Measurements from ENCODE around the gene SPDYA.

Gene SPDYA

DNA sequence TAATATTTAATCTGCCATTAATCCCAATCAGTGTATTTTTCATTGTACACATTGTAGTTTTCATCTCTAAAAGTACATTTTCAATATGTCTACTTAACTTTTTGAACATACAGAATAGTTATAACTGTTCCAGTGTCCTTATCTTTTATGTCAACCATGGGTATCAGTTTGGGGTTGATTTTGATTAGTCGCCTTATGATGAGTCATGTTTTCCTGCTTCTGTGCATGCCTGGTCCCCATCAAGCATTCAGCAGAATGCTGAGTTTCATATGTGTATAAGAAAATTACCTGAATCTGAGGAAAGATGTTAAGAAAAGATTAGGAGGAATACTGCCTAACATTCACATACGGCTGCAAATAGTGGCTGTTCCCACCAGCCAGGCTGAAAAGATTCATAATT lies 17.7 kb downstream of the SPDYA start:
- no peak for DNase-seq

DNA sequence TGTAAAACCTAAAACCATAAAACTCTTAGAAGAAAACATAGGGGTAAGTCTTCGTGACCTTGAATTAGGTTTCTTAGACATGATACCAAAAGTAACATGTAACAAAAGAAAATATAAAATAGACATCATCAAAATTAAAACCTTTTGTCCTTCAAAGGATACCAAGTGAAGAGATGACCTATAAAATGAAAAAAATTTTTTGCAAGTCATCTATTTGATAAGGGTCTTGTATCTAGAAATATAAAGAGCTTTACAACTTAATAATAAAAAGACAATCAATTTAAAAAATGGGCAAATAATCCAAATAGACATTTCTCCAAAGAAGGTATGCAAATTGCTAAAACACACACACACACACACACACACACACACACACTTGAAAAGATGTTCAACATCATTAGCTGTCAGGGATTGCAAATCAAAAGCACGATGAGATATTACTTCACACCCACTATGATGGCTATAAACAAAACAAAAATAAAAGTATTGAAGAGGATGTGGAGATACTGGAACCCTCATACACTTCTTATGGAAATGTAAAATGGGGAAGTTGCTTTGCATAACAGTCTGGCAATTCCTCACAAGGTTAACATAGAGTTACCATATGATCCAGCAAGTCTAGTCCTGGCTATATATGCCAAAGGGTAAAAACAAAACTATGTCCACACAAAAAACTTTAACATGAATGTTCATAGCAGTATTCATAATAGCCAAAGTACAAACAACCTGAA lies 23.3 kb downstream of the SPDYA start:
- no peak for DNase-seq

- DNase-seq: no peak
Measured at GRCh38 chr2:28835781-28836180, 25.1 kb downstream of the SPDYA start.

DNA sequence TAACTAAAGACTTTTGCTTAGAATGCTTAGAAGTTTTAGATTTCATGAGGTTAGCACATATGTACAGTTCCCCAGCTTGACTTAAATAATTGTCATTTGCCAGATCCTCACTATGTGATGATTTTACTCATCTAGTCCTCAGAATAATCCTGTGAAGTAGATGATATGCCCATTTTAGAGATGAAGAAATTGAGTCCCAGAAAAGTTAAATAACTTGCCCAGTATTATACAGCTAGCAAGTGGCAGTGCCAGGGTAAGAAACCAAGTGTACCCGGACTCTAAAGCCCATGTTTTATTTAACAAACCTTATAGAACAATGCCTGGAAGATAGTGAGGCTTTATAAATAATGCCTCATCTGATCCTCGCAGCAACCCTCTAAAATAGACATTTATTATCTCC lies 28.3 kb downstream of the SPDYA start:
- no peak for DNase-seq

GRCh38 chr2:28842042-28842441 lies 31.4 kb downstream of the SPDYA start:
- no peak for DNase-seq

DNA sequence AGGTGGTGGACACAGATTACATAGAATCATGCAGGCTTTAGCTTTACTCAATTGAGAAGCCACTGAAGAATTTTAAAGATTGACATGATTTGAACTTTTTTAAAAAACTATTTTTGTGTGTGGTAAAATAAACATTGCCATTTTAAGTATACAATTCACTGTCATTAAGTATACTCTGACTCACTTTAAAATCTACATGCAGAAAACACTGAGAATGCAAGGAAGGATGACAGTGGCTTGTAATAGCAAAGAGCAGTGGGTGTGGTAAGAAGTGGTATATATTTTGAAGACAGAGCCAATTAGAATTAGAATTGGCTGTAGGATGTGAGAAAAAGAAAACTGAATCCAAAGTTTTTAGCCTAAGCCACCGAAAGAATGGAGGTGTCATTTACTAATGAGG lies 44.6 kb downstream of the SPDYA start:
- DNase-seq: no peak

- no peak for DNase-seq
Measured at GRCh38 chr2:28855977-28856376, 45.3 kb downstream of the SPDYA start.

DNA sequence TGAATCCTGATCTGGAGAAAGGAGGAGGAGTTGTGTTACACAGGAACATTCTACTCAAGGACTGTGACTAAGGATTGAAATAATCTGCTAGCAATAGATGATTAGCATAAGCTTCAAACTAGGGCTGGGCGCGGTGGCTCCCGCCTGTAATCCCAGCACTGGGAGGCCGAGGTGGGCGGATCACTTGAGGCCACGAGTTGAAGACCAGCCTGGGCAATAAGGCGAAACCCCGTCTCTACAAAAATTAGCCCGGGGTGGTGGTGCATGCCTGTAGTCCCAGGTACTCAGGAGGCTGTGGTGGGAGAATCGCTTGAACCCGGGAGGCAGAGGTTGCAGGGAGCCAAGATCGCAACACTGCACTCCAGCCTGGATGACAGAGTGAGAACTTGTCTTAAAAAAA lies 58.0 kb downstream of the SPDYA start:
- DNase-seq: no peak

- DNase-seq: peak; percentile 42
Measured at GRCh38 chr2:28869494-28870145, 59.0 kb downstream of the SPDYA start.

- peak; percentile 85 for DNase-seq
Measured at GRCh38 chr2:28870146-28870891, 59.7 kb downstream of the SPDYA start, which contains the start of gene TRMT61B. Gene TRMT61B, minus strand, starts transcription at chr2:28870309. Its CDS starts 32 bp downstream, at chr2:28870277.

DNA sequence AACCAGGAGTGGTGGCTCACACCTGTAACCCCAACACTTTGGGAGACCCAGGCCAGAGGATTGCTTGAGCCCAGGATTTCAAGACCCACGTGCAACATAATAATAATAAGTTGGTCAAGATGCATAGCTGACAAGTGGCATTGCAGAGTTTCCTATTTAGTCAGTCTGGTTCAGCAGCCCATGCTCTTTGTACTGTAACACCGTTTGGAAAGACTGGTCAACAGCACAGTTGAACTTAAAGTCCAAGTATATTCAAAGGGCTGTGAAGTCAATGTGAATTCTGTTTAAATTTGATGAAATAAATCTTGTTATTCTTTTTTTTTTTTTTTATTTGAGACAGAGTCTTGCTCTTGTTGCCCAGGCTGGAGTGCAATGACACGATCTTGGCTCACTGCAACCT lies 61.0 kb downstream of the SPDYA start:
- no peak for DNase-seq

DNA sequence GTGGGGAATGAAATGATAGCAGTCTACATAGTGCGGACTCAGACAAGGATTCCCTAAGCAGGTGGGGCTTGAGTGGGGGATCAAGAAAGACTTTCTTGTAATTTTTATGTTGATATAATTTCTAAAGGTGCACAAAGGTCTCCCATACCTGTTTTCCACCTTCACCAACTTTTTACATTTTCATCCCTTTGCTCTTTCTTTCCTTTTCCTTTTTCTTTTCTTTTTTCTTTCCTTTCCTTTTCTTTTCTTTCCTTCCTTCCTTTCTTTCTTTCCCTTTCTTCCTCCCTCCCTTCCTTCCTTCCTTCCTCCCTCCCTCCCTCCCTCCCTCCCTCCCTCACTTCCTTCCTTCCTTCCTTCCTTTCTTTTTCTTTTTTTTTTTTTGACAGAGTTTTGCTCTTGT lies 69.6 kb downstream of the SPDYA start:
- no peak for DNase-seq

DNA sequence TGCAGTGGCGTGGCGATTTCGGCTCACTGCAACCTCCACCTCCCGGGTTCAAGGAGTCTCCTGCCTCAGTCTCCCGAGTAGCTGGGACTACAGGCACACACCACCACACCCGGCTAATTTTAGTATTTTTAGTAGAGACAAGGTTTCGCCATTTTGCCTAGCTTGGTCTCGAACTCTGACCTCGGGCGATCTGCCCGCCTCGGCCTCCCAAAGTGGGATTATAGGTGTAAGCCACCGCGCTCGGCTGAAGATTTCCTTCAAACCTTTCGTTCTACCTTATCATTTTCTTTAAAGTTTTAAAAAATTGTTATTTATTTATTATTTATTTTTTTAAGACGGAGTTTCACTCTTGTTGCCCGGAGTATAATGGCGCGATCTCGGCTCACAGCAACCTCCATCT lies 82.9 kb downstream of the SPDYA start:
- DNase-seq: no peak

GRCh38 chr2:28894470-28895188 lies 84.0 kb downstream of the SPDYA start, which contains the start of gene WDR43:
Gene WDR43, plus strand, starts transcription at chr2:28894667. Its CDS starts 32 bp downstream, at chr2:28894699.
- DNase-seq: peak; percentile 97

GRCh38 chr2:28895189-28895893 lies 84.7 kb downstream of the SPDYA start:
- no peak for DNase-seq

- DNase-seq: no peak
Measured at GRCh38 chr2:28896906-28897305, 86.3 kb downstream of the SPDYA start.

DNA sequence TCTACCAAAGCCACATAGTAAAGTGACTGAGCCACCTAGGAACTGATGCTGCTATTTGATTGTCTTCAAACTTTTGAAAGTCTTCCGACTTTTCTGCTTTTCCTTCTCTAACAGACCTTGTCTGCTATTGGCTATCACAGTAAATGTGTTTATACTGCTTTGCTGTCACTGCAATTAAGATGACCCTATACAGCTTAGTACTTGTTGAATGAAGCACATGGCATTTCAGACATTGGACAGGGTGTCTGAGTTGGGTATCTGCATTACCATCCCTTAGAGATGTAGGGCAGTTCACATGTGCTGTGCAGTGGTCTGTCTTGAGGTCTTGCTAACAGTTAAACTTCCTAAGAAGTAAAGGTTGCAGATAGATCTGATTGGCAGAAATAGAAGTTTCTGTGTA lies 87.4 kb downstream of the SPDYA start:
- no peak for DNase-seq
